T-helper 1 cell treated with Interleukin-12 subunit alpha and Interleukin-12 subunit beta and Interleukin-4 antibody, amounts not matched to agents 30 μg/mL and 1 μg/mL, for 36 hours (primary cell): ENCODE measurements around the gene TRRAP.

Experiments used
- H3K27ac Mint-ChIP-seq: one replicate; pipeline ENCODE4 v1.8.0; 2021; ENCODE audit warnings: mild to moderate bottlenecking, mixed read lengths
- H3K27me3 Mint-ChIP-seq: one replicate; pipeline ENCODE4 v1.8.0; 2021; ENCODE audit warnings: low read depth, mixed read lengths
- H3K36me3 Mint-ChIP-seq: one replicate; pipeline ENCODE4 v1.8.0; 2021; ENCODE audit warnings: low read depth, mixed read lengths
- H3K4me1 Mint-ChIP-seq: one replicate; pipeline ENCODE4 v1.8.0; 2021; ENCODE audit warnings: low read depth, mixed read lengths
- H3K4me3 Mint-ChIP-seq: one replicate; pipeline ENCODE4 v1.8.0; 2021; ENCODE audit warnings: mild to moderate bottlenecking, moderate library complexity, mixed read lengths
- H3K9me3 Mint-ChIP-seq: one replicate; pipeline ENCODE4 v1.8.0; 2021; ENCODE audit warnings: mixed read lengths

Gene TRRAP

GRCh38 chr7:98900815-98901214 lies 22.5 kb downstream of the TRRAP start:
- Mint-ChIP-seq H3K4me1 (no peaks in the 10 kb centered on the region), H3K4me3 (no peak overlapping the region), H3K27ac (no peak overlapping the region), H3K27me3 (no peaks in the 10 kb centered on the region), H3K36me3 (peaks cover 63% of the 10 kb centered on the region), H3K9me3 (no peaks in the 10 kb centered on the region)

GRCh38 chr7:98902523-98902922 lies 24.2 kb downstream of the TRRAP start:
- no peak overlapping the region for H3K27ac Mint-ChIP-seq
- H3K9me3 Mint-ChIP-seq = no peaks in the 10 kb centered on the region

GRCh38 chr7:98903246-98903645 lies 24.9 kb downstream of the TRRAP start:
- H3K4me1 Mint-ChIP-seq = no peaks in the 10 kb centered on the region
- no peaks in the 10 kb centered on the region for H3K27me3 Mint-ChIP-seq
- no peak overlapping the region for H3K27ac Mint-ChIP-seq
- no peak overlapping the region for H3K4me3 Mint-ChIP-seq
- no peaks in the 10 kb centered on the region for H3K9me3 Mint-ChIP-seq
- peaks cover 59% of the 10 kb centered on the region for H3K36me3 Mint-ChIP-seq

More at GRCh38 chr7:98902523-98902922, 24.2 kb downstream of the TRRAP start:
- H3K36me3 Mint-ChIP-seq = peaks cover 57% of the 10 kb centered on the region
- no peak overlapping the region for H3K4me3 Mint-ChIP-seq
- no peaks in the 10 kb centered on the region for H3K4me1 Mint-ChIP-seq
- H3K27me3 Mint-ChIP-seq = no peaks in the 10 kb centered on the region

- no peak overlapping the region for H3K27ac Mint-ChIP-seq
- H3K27me3 Mint-ChIP-seq = no peaks in the 10 kb centered on the region
- H3K4me1 Mint-ChIP-seq = no peaks in the 10 kb centered on the region
- H3K36me3 Mint-ChIP-seq = peaks cover 58% of the 10 kb centered on the region
- H3K4me3 Mint-ChIP-seq = no peak overlapping the region
- H3K9me3 Mint-ChIP-seq = no peaks in the 10 kb centered on the region
These were observed 29.2 kb downstream of the TRRAP start for GRCh38 chr7:98907570-98907969.

GRCh38 chr7:98908585-98908984 lies 30.3 kb downstream of the TRRAP start:
- Mint-ChIP-seq H3K4me1 (no peaks in the 10 kb centered on the region), H3K9me3 (no peaks in the 10 kb centered on the region), H3K27me3 (no peaks in the 10 kb centered on the region), H3K36me3 (peaks cover 58% of the 10 kb centered on the region), H3K4me3 (no peak overlapping the region), H3K27ac (no peak overlapping the region)

GRCh38 chr7:98909487-98909886 lies 31.2 kb downstream of the TRRAP start:
- H3K4me1 Mint-ChIP-seq = no peaks in the 10 kb centered on the region
- H3K27me3 Mint-ChIP-seq = no peaks in the 10 kb centered on the region
- no peaks in the 10 kb centered on the region for H3K9me3 Mint-ChIP-seq
- peaks cover 58% of the 10 kb centered on the region for H3K36me3 Mint-ChIP-seq
- H3K4me3 Mint-ChIP-seq = no peak overlapping the region
- H3K27ac Mint-ChIP-seq = no peak overlapping the region

- H3K4me3 Mint-ChIP-seq = no peak overlapping the region
- no peaks in the 10 kb centered on the region for H3K9me3 Mint-ChIP-seq
- H3K36me3 Mint-ChIP-seq = peaks cover 48% of the 10 kb centered on the region
- H3K27ac Mint-ChIP-seq = no peak overlapping the region
- no peaks in the 10 kb centered on the region for H3K4me1 Mint-ChIP-seq
- no peaks in the 10 kb centered on the region for H3K27me3 Mint-ChIP-seq
These were observed 32.1 kb downstream of the TRRAP start for GRCh38 chr7:98910427-98910826.

GRCh38 chr7:98911916-98912315 lies 33.6 kb downstream of the TRRAP start:
- Mint-ChIP-seq H3K4me3 (no peak overlapping the region), H3K9me3 (no peaks in the 10 kb centered on the region), H3K4me1 (no peaks in the 10 kb centered on the region), H3K27ac (no peak overlapping the region), H3K36me3 (peaks cover 48% of the 10 kb centered on the region), H3K27me3 (no peaks in the 10 kb centered on the region)

GRCh38 chr7:98913026-98913425 lies 34.7 kb downstream of the TRRAP start:
- H3K4me3 Mint-ChIP-seq = no peak overlapping the region
- H3K27ac Mint-ChIP-seq = no peak overlapping the region
- H3K36me3 Mint-ChIP-seq = peaks cover 50% of the 10 kb centered on the region
- H3K4me1 Mint-ChIP-seq = no peaks in the 10 kb centered on the region
- H3K27me3 Mint-ChIP-seq = no peaks in the 10 kb centered on the region
- H3K9me3 Mint-ChIP-seq = no peaks in the 10 kb centered on the region

- Mint-ChIP-seq H3K9me3 (no peaks in the 10 kb centered on the region), H3K4me1 (no peaks in the 10 kb centered on the region), H3K4me3 (no peak overlapping the region), H3K27ac (no peak overlapping the region), H3K27me3 (no peaks in the 10 kb centered on the region), H3K36me3 (peaks cover 49% of the 10 kb centered on the region)
These were observed 35.3 kb downstream of the TRRAP start for GRCh38 chr7:98913612-98914011.

- Mint-ChIP-seq H3K36me3 (peaks cover 42% of the 10 kb centered on the region), H3K4me1 (no peaks in the 10 kb centered on the region), H3K27me3 (no peaks in the 10 kb centered on the region), H3K9me3 (no peaks in the 10 kb centered on the region), H3K4me3 (no peak overlapping the region), H3K27ac (no peak overlapping the region)
These were observed 39.0 kb downstream of the TRRAP start for GRCh38 chr7:98917331-98917730.

- no peaks in the 10 kb centered on the region for H3K27me3 Mint-ChIP-seq
- H3K27ac Mint-ChIP-seq = no peak overlapping the region
- H3K36me3 Mint-ChIP-seq = peaks cover 56% of the 10 kb centered on the region
- H3K4me3 Mint-ChIP-seq = no peak overlapping the region
- H3K4me1 Mint-ChIP-seq = no peaks in the 10 kb centered on the region
- no peaks in the 10 kb centered on the region for H3K9me3 Mint-ChIP-seq
These were observed 43.5 kb downstream of the TRRAP start for GRCh38 chr7:98921608-98922372.

- no peaks in the 10 kb centered on the region for H3K27me3 Mint-ChIP-seq
- H3K4me1 Mint-ChIP-seq = no peaks in the 10 kb centered on the region
- H3K4me3 Mint-ChIP-seq = no peak overlapping the region
- no peak overlapping the region for H3K27ac Mint-ChIP-seq
- H3K36me3 Mint-ChIP-seq = peaks cover 57% of the 10 kb centered on the region
- no peaks in the 10 kb centered on the region for H3K9me3 Mint-ChIP-seq
These were observed 44.3 kb downstream of the TRRAP start for GRCh38 chr7:98922392-98923187.

- Mint-ChIP-seq H3K36me3 (peaks cover 63% of the 10 kb centered on the region), H3K27ac (no peak overlapping the region), H3K4me3 (no peak overlapping the region), H3K9me3 (no peaks in the 10 kb centered on the region), H3K27me3 (no peaks in the 10 kb centered on the region), H3K4me1 (peaks cover 2% of the 10 kb centered on the region)
These were observed 45.2 kb downstream of the TRRAP start for GRCh38 chr7:98923512-98923911.

- H3K36me3 Mint-ChIP-seq = peaks cover 57% of the 10 kb centered on the region
- H3K4me3 Mint-ChIP-seq = no peak overlapping the region
- H3K9me3 Mint-ChIP-seq = no peaks in the 10 kb centered on the region
- no peaks in the 10 kb centered on the region for H3K27me3 Mint-ChIP-seq
- peaks cover 8% of the 10 kb centered on the region for H3K4me1 Mint-ChIP-seq
- no peak overlapping the region for H3K27ac Mint-ChIP-seq
These were observed 48.8 kb downstream of the TRRAP start for GRCh38 chr7:98927125-98927524.
